ENCODE results near the gene C4orf54. TPM values are rescaled to one million over a fixed set of nuclear protein-coding genes. Genes with fewer than 3 reads are reported as not detected.

The C4orf54 gene
- not detected for polyA plus RNA-seq (2012; ENCODE audit: insufficient read depth, insufficient read length)

- DNase-seq (ENCODE audit: low read depth, low spot score): no peak
- no peak within 1 kb of the TSS for H3K4me3 ChIP-seq (ENCODE audit: low read length)
Measured at GRCh38 chr4:99657798-99658197, at the start of gene C4orf54. Gene C4orf54, minus strand, starts transcription at chr4:99657828. Its CDS starts 3,180 bp downstream, at chr4:99654648.

GRCh38 chr4:99705891-99706290 is 48.3 kb upstream of the C4orf54 start:
- no peak for DNase-seq (ENCODE audit: low read depth, low spot score)
- no peak overlapping the region for H3K4me3 ChIP-seq (ENCODE audit: low read length)

- no peak overlapping the region for H3K4me3 ChIP-seq (ENCODE audit: low read length)
- DNase-seq (ENCODE audit: low read depth, low spot score): no peak
Measured at GRCh38 chr4:99696801-99697200, 39.2 kb upstream of the C4orf54 start.

- DNase-seq (ENCODE audit: low read depth, low spot score): no peak
Measured at GRCh38 chr4:99693140-99693539, 35.5 kb upstream of the C4orf54 start.

GRCh38 chr4:99690990-99691389 is 33.4 kb upstream of the C4orf54 start:
- H3K4me3 ChIP-seq (ENCODE audit: low read length): no peak overlapping the region
- DNase-seq (ENCODE audit: low read depth, low spot score): no peak

More at GRCh38 chr4:99693140-99693539, 35.5 kb upstream of the C4orf54 start:
- H3K4me3 ChIP-seq (ENCODE audit: low read length): no peak overlapping the region

- H3K4me3 ChIP-seq (ENCODE audit: low read length): no peak overlapping the region
- DNase-seq (ENCODE audit: low read depth, low spot score): no peak
Measured at GRCh38 chr4:99690472-99690871, 32.8 kb upstream of the C4orf54 start.

GRCh38 chr4:99687120-99687519 is 29.5 kb upstream of the C4orf54 start:
- no peak for DNase-seq (ENCODE audit: low read depth, low spot score)
- no peak overlapping the region for H3K4me3 ChIP-seq (ENCODE audit: low read length)

- H3K4me3 ChIP-seq (ENCODE audit: low read length): no peak overlapping the region
- no peak for DNase-seq (ENCODE audit: low read depth, low spot score)
Measured at GRCh38 chr4:99685234-99685633, 27.6 kb upstream of the C4orf54 start.

GRCh38 chr4:99683895-99684294 is 26.3 kb upstream of the C4orf54 start:
- H3K4me3 ChIP-seq (ENCODE audit: low read length): no peak overlapping the region
- no peak for DNase-seq (ENCODE audit: low read depth, low spot score)

GRCh38 chr4:99679976-99680375 is 22.3 kb upstream of the C4orf54 start:
- H3K4me3 ChIP-seq (ENCODE audit: low read length): no peak overlapping the region
- no peak for DNase-seq (ENCODE audit: low read depth, low spot score)

- no peak overlapping the region for H3K4me3 ChIP-seq (ENCODE audit: low read length)
- DNase-seq (ENCODE audit: low read depth, low spot score): no peak
Measured at GRCh38 chr4:99679204-99679603, 21.6 kb upstream of the C4orf54 start.

GRCh38 chr4:99677161-99677560 is 19.5 kb upstream of the C4orf54 start:
- H3K4me3 ChIP-seq (ENCODE audit: low read length): no peak overlapping the region
- DNase-seq (ENCODE audit: low read depth, low spot score): no peak

GRCh38 chr4:99670409-99671073 is 12.9 kb upstream of the C4orf54 start:
- no peak for DNase-seq (ENCODE audit: low read depth, low spot score)
- no peak overlapping the region for H3K4me3 ChIP-seq (ENCODE audit: low read length)

GRCh38 chr4:99669084-99669483 is 11.5 kb upstream of the C4orf54 start:
- no peak for DNase-seq (ENCODE audit: low read depth, low spot score)

GRCh38 chr4:99668472-99668871 is 10.8 kb upstream of the C4orf54 start:
- no peak for DNase-seq (ENCODE audit: low read depth, low spot score)
- no peak overlapping the region for H3K4me3 ChIP-seq (ENCODE audit: low read length)

More at GRCh38 chr4:99669084-99669483, 11.5 kb upstream of the C4orf54 start:
- H3K4me3 ChIP-seq (ENCODE audit: low read length): no peak overlapping the region

- no peak for DNase-seq (ENCODE audit: low read depth, low spot score)
Measured at GRCh38 chr4:99665983-99666382, 8.4 kb upstream of the C4orf54 start.

GRCh38 chr4:99664716-99665115 is 7.1 kb upstream of the C4orf54 start:
- H3K4me3 ChIP-seq (ENCODE audit: low read length): no peak overlapping the region
- no peak for DNase-seq (ENCODE audit: low read depth, low spot score)

More at GRCh38 chr4:99665983-99666382, 8.4 kb upstream of the C4orf54 start:
- H3K4me3 ChIP-seq (ENCODE audit: low read length): no peak overlapping the region

- H3K4me3 ChIP-seq (ENCODE audit: low read length): no peak overlapping the region
- DNase-seq (ENCODE audit: low read depth, low spot score): no peak
Measured at GRCh38 chr4:99661907-99662306, 4.3 kb upstream of the C4orf54 start.

GRCh38 chr4:99658666-99659065 is 1.0 kb upstream of the C4orf54 start:
- H3K4me3 ChIP-seq (ENCODE audit: low read length): no peak overlapping the region

GRCh38 chr4:99655308-99656081 is 2.1 kb downstream of the C4orf54 start:
- DNase-seq (ENCODE audit: low read depth, low spot score): no peak
- H3K4me3 ChIP-seq (ENCODE audit: low read length): no peak overlapping the region

More at GRCh38 chr4:99658666-99659065, 1.0 kb upstream of the C4orf54 start:
- DNase-seq (ENCODE audit: low read depth, low spot score): no peak

Data from Jurkat, Clone E6-1 (cell line).